ENCODE measurements around the gene EBF3. TPM values are rescaled to one million over a fixed set of nuclear protein-coding genes. Genes with fewer than 3 reads are reported as not detected.

Gene EBF3
- total RNA-seq, 1 experiment from 2014 or later: 0.22 TPM

DNA sequence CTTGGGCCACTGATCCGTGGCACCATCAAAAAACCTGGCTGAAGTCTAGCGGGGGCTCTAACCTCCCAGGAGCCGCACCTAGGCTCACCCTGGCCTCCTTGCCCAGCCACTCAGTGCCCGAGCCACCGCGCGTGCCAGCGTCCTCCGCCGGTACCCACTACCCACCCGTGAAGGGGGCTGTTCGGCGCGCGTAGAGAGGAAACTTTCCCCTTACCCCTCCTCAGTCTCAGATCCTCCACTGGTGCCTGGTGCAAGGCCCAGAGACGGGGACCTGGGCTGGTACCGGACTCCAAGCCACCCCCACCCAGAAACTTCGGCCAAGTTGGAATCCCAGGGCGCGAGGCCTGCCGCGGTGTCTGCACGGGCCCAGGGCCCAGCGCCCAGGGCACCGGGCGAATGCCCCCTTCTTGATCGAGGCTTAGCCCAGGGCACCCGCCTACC, 3.5 kb upstream of the EBF3 start:
- no peak overlapping the region for H2BK5ac ChIP-seq (ENCODE audit: insufficient read length, low read length)
- H3K4me1 ChIP-seq (ENCODE audit: insufficient read depth, low read length): no peaks in the 10 kb centered on the region; the same call in 1 of the 2 replicates
- H3K14ac ChIP-seq (ENCODE audit: insufficient read depth, low read length): no peak overlapping the region
- H3T11ph ChIP-seq (ENCODE audit: low read length): no peak overlapping the region
- Mint-ChIP-seq H3K27me3 (ENCODE audit: low read depth) (peaks cover 90% of the 10 kb centered on the region), H3K36me3 (ENCODE audit: insufficient read depth in 1 of 3, low read depth in 3 of 3) (no peaks in the 10 kb centered on the region; a peak in 1 of 7 replicates), H3K4me3 (peak overlapping the region in 1 of 2 experiments; percentile 51; a peak in 1 of 5 replicates), H3K4me1 (peaks cover 22 to 47% of the 10 kb centered on the region in 2 experiments), H3K27ac (no peak overlapping the region), H3K9me3 (peaks cover 4% of the 10 kb centered on the region in 2 experiments; a peak in 3 of 5 replicates)
- H3K9ac ChIP-seq (ENCODE audit: extremely low read depth, insufficient read length, low read length): no peak overlapping the region
- H3K23me2 ChIP-seq (ENCODE audit: insufficient read length, low read depth, low read length, poor library complexity, severe bottlenecking): peaks cover 14% of the 10 kb centered on the region
- H2BK15ac ChIP-seq (ENCODE audit: low read depth, low read length): no peak overlapping the region; the same call in 1 of the 2 replicates
- no peak overlapping the region for H2BK120ac ChIP-seq (ENCODE audit: low read depth, low read length, poor library complexity, severe bottlenecking)
- no peak overlapping the region for H3K18ac ChIP-seq (ENCODE audit: insufficient read length, low read depth, low read length)
- no peak overlapping the region for H3K4ac ChIP-seq (ENCODE audit: low read depth, low read length)
- TF ChIP-seq, protein P1, sequence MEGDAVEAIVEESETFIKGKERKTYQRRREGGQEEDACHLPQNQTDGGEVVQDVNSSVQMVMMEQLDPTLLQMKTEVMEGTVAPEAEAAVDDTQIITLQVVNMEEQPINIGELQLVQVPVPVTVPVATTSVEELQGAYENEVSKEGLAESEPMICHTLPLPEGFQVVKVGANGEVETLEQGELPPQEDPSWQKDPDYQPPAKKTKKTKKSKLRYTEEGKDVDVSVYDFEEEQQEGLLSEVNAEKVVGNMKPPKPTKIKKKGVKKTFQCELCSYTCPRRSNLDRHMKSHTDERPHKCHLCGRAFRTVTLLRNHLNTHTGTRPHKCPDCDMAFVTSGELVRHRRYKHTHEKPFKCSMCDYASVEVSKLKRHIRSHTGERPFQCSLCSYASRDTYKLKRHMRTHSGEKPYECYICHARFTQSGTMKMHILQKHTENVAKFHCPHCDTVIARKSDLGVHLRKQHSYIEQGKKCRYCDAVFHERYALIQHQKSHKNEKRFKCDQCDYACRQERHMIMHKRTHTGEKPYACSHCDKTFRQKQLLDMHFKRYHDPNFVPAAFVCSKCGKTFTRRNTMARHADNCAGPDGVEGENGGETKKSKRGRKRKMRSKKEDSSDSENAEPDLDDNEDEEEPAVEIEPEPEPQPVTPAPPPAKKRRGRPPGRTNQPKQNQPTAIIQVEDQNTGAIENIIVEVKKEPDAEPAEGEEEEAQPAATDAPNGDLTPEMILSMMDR (conservative IDR thresholded peaks at IDR 0.05): no peak
- no peak overlapping the region for H3K27ac ChIP-seq (ENCODE audit: insufficient read length, low read depth, low read length)
- no peak overlapping the region for H4K5ac ChIP-seq (ENCODE audit: insufficient read length, low read depth, low read length)
- H2AFZ ChIP-seq (ENCODE audit: low read length): no peak overlapping the region
- H2BK12ac ChIP-seq (ENCODE audit: insufficient read length, low read depth, low read length): no peak overlapping the region
- no peak overlapping the region for H3K56ac ChIP-seq (ENCODE audit: insufficient read length, low read depth, low read length)
- no peaks in the 10 kb centered on the region for H3K9me3 ChIP-seq (ENCODE audit: control insufficient read depth, low read depth, low read length)
- H3K79me1 ChIP-seq (ENCODE audit: insufficient read depth, low read depth, low read length, poor library complexity, severe bottlenecking): no peaks in the 10 kb centered on the region
- no peak overlapping the region for H2AK5ac ChIP-seq (ENCODE audit: insufficient read length, low read length)
- no peak overlapping the region for H4K91ac ChIP-seq (ENCODE audit: insufficient read length, low read depth, low read length)
- H3K4me2 ChIP-seq (ENCODE audit: insufficient read depth, insufficient read length, low read length): peak overlapping the region; percentile 49
- peaks cover 84% of the 10 kb centered on the region for H3K27me3 ChIP-seq (ENCODE audit: insufficient read depth, low read length)
- H4K20me1 ChIP-seq (ENCODE audit: control insufficient read depth, insufficient read depth, insufficient read length): no peaks in the 10 kb centered on the region
- H3K23ac ChIP-seq (ENCODE audit: insufficient read length, low read depth, low read length): no peak overlapping the region
- H2BK20ac ChIP-seq (ENCODE audit: low read depth, low read length, poor library complexity, severe bottlenecking): no peak overlapping the region
- no peaks in the 10 kb centered on the region for H3K79me2 ChIP-seq (ENCODE audit: insufficient read depth, low read length)
- no CpG with 5 or more reads among the region's 28 CpGs for WGBS (ENCODE audit: extremely low coverage, insufficient read length, low lambda C conversion rate)
- DNase-seq: no peak
- H4K8ac ChIP-seq (replicated peaks; ENCODE audit: insufficient read length, low read depth, low read length): no peak overlapping the region
